ENCODE results near the gene CXCR5. TPM values are rescaled to one million over a fixed set of nuclear protein-coding genes. Genes with fewer than 3 reads are reported as not detected.

CXCR5 gene
- total and polyA plus RNA-seq, 10 of the 15 experiments (the other 5 are each of a cell fraction or from before 2014, with no cell fraction given), result 0.03 to 0.63 (median 0.25) TPM

- Histone ChIP-seq H3K27me3 (replicated peaks in 1 of 2; ENCODE audit: control insufficient read depth in 2 of 2, insufficient read depth in 2 of 2, low read length in 1 of 2) (no peaks in the 10 kb centered on the region), H3K27ac (ENCODE audit: control insufficient read depth, insufficient read depth) (peak overlapping the region; percentile 24; the same call in 1 of the 2 replicates), H3K9me3 (replicated peaks; ENCODE audit: control insufficient read depth, insufficient read depth, low read length) (no peaks in the 10 kb centered on the region), H3K4me3 (no peak overlapping the region; the same call in 1 of the 2 replicates), H4K20me1 (ENCODE audit: control insufficient read depth, insufficient read depth) (no peaks in the 10 kb centered on the region), H3K36me3 (ENCODE audit: control insufficient read depth in 2 of 2, insufficient read depth in 2 of 2, low read length in 1 of 2) (no peaks in the 10 kb centered on the region), H3K4me2 (ENCODE audit: control insufficient read depth, insufficient read depth) (peak overlapping the region; percentile 26), H3K9ac (ENCODE audit: control insufficient read depth, insufficient read depth, low read length) (0 out of 2 replicates have a peak overlapping the region, but pooled peaks have one; percentile 22), H2AFZ (ENCODE audit: control insufficient read depth, low read depth, low read length) (no peak overlapping the region; the same call in 1 of the 2 replicates), H3K4me1 (ENCODE audit: control insufficient read depth, insufficient read depth, low read length) (peaks cover 26% of the 10 kb centered on the region), H3K79me2 (ENCODE audit: control insufficient read depth, insufficient read depth, low read length) (no peaks in the 10 kb centered on the region)
- peak; percentile 85 for DNase-seq (ENCODE audit: low read depth, low spot score)
- ChIA-PET RAD21 (ENCODE audit: unreplicated experiment) (interaction anchor here (0.5 to 4.7 kb wide), 9 partner anchors 13 to 56 kb away, joined by 3 to 47 read pairs (median 7); partner anchors contain the start of gene DDX6), POLR2A (interaction anchor here (0.6 to 2.2 kb wide), 7 partner anchors 15 to 91 kb away, joined by 3 to 7 read pairs (median 5); partner anchors contain the start of gene CXCR5), CTCF (interaction anchor here (0.9 to 1.7 kb wide), 9 partner anchors 14 to 149 kb away, joined by 3 to 5 read pairs (median 3); partner anchors contain the start of genes CXCR5 and DDX6), SMC1A (ENCODE audit: uncharacterized antibody, unreplicated experiment) (interaction anchor here (1.0 to 8.2 kb wide), 9 partner anchors 12 to 123 kb away, joined by 3 to 59 read pairs (median 7); partner anchors contain the start of gene CXCR5)
- FAIRE-seq, result peak; percentile 86
- BruUV-seq (replicated peaks), result no TSS peak
- WGBS (ENCODE audit: insufficient coverage, insufficient replicate concordance, low lambda C conversion rate, missing lambda C conversion rate), result 2% methylated on average over 4 of the region's 4 CpGs
- intact Hi-C loops (cut with micrococcal nuclease; ENCODE audit: unreplicated experiment) (loop anchor here (1.0 to 2.0 kb wide), 2 partner anchors 18 to 48 kb away; partner anchors contain the start of gene DDX6), in situ Hi-C loops (cut with MboI) (no loop called here)
- peak; percentile 87 for ATAC-seq
- TF ChIP-seq ZBTB33 (IDR thresholded peaks at IDR 0.05) (no peak), SREBF1 (IDR thresholded peaks at IDR 0.05; ENCODE audit: low read length) (no peak), CHD2 (IDR thresholded peaks at IDR 0.05; ENCODE audit: borderline replicate concordance, low read depth, low read length) (no peak; the same call in 1 of the 2 replicates), FOXM1 (IDR thresholded peaks at IDR 0.05; ENCODE audit: low read depth, low read length) (0 out of 2 replicates have a peak, but pooled peaks have one; percentile 35), GATAD2B (conservative IDR thresholded peaks at IDR 0.05; ENCODE audit: low read depth) (0 out of 2 replicates have a peak, but pooled peaks have one; percentile 71), JUND (IDR thresholded peaks at IDR 0.05; ENCODE audit: low read depth, low read length) (no peak), SUPT20H (IDR thresholded peaks at IDR 0.05; ENCODE audit: borderline replicate concordance, control insufficient read depth, low read depth, low read length) (no peak), SIN3A (IDR thresholded peaks at IDR 0.05; ENCODE audit: low read depth, low read length) (no peak), ZBTB11 (CRISPR knock-in tag; IDR thresholded peaks at IDR 0.05) (no peak), TARDBP (IDR thresholded peaks at IDR 0.05; ENCODE audit: borderline replicate concordance) (no peak; the same call in 1 of the 2 replicates), MLLT1 (IDR thresholded peaks at IDR 0.05) (no peak), NBN (IDR thresholded peaks at IDR 0.05) (peak; percentile 90; the same call in 1 of the 2 replicates), PML (IDR thresholded peaks at IDR 0.05; ENCODE audit: low read length) (no peak), NFYB (IDR thresholded peaks at IDR 0.05; ENCODE audit: insufficient read depth, low read depth, low read length) (no peak)
- TF ChIP-seq, protein P1, sequence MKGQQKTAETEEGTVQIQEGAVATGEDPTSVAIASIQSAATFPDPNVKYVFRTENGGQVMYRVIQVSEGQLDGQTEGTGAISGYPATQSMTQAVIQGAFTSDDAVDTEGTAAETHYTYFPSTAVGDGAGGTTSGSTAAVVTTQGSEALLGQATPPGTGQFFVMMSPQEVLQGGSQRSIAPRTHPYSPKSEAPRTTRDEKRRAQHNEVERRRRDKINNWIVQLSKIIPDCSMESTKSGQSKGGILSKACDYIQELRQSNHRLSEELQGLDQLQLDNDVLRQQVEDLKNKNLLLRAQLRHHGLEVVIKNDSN (IDR thresholded peaks at IDR 0.05; ENCODE audit: borderline replicate concordance, extremely low read length, insufficient read depth, low read depth, low read length), result no peak
Measured at GRCh38 chr11:118838905-118839553, 44.7 kb upstream of the CXCR5 start.
